ENCODE results near the gene XAF1. TPM values are rescaled to one million over a fixed set of nuclear protein-coding genes. Genes with fewer than 3 reads are reported as not detected.

The XAF1 gene
- total RNA-seq, result 10 to 100 TPM in 3 of 4 donors, 1 to 10 TPM in 1; 6.7 to 15.5 (median 14.1) TPM

DNA sequence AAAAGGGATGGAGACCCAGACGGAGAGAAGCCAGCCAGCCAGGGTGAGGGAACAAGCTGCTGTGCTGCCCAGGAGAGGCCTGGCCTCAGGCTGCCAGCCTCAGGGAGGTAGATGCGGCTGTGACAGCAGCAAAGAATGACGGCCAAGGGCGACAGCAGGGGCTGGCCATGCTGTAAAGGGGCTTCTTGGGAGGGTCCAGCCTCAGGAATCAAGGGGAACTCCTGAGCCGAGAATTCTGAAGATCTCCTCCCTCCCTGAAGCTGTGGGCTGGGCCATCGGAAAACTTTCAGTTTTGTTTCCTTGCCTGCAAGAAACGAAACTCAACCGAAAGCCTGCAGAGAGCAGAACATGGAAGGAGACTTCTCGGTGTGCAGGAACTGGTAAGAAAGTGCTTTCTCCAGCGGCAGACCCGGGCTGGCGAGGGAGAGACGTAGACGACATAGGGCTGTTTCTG is at the start of gene XAF1:
Gene XAF1, plus strand, starts transcription at position 316 of the 454 bp plus-strand sequence. Its CDS starts 33 bp downstream, at position 349.
- peaks cover 0 to 47% (median 15%) of the 10 kb centered on the region in 4 donors for H3K4me1 ChIP-seq
- TF ChIP-seq, protein P1, sequence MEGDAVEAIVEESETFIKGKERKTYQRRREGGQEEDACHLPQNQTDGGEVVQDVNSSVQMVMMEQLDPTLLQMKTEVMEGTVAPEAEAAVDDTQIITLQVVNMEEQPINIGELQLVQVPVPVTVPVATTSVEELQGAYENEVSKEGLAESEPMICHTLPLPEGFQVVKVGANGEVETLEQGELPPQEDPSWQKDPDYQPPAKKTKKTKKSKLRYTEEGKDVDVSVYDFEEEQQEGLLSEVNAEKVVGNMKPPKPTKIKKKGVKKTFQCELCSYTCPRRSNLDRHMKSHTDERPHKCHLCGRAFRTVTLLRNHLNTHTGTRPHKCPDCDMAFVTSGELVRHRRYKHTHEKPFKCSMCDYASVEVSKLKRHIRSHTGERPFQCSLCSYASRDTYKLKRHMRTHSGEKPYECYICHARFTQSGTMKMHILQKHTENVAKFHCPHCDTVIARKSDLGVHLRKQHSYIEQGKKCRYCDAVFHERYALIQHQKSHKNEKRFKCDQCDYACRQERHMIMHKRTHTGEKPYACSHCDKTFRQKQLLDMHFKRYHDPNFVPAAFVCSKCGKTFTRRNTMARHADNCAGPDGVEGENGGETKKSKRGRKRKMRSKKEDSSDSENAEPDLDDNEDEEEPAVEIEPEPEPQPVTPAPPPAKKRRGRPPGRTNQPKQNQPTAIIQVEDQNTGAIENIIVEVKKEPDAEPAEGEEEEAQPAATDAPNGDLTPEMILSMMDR (IDR thresholded peaks at IDR 0.05), result no peak
- peak; percentile 10 to 40 (median 27) for TF ChIP-seq POLR2AphosphoS5 (IDR thresholded peaks at IDR 0.05)
- TF ChIP-seq POLR2A (IDR thresholded peaks at IDR 0.05), result peak; percentile 24
- no peak for TF ChIP-seq EP300 (IDR thresholded peaks at IDR 0.05; ENCODE audit: low read depth)
- intact Hi-C loops (cut with DNase I; ENCODE audit: low total_unique reads), result no loop called here

DNA sequence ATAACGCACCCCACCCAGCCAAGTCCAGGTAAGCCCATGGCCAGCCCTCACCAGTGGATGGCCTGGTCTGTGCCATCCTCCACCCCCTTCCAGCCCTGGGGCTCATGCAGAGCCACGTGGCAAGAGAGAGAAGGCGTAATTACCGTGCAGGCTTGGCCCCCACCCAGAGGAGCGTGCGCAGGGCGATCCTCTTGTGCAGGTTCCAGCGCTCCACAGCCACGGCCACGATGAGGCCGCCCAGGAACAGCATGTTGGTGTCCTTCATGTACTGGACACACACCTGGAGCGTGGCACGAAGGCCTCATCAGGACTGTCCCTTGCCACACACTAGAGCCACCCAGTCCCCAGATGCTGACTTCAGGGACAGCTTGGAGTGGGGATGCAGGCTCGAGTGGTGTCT is 49.3 kb upstream of the XAF1 start:
- Histone ChIP-seq H3K27me3 (peaks cover 31% of the 10 kb centered on the region), H3K4me1 (no peaks in the 10 kb centered on the region), H3K27ac (no peak overlapping the region), H3K4me3 (no peak overlapping the region), H3K36me3 (no peaks in the 10 kb centered on the region), H3K9me3 (no peaks in the 10 kb centered on the region)
- intact Hi-C loops (cut with DNase I; ENCODE audit: low total_unique reads), result no loop called here
- no peak for DNase-seq
- WGBS, 2 donors (ENCODE audit: low coverage in 1 of 2), result 80 to 87% methylated on average over 1 to 11 of the region's 14 CpGs
- in situ Hi-C loops (cut with MboI; ENCODE audit: low pct_ligation_motif_present in 1 of 4, low pct_unique_long_range_greater_than_20kb in 1 of 4, low sequenced_read_pairs in 3 of 4), result no loop called here
- no peak for TF ChIP-seq POLR2AphosphoS5 (IDR thresholded peaks at IDR 0.05)
- TF ChIP-seq, protein P1 (IDR thresholded peaks at IDR 0.05), result no peak
- TF ChIP-seq EP300 (IDR thresholded peaks at IDR 0.05; ENCODE audit: low read depth), result no peak
- TF ChIP-seq POLR2A (IDR thresholded peaks at IDR 0.05), result no peak

More for the DNA sequence above, at the start of gene XAF1:
- WGBS, 2 donors (ENCODE audit: low coverage in 1 of 2), result 3% methylated on average over 14 of the region's 14 CpGs; no CpG with 5 or more reads in 1 of the 2 donors
- in situ Hi-C loops (cut with MboI; ENCODE audit: low pct_ligation_motif_present in 1 of 4, low pct_unique_long_range_greater_than_20kb in 1 of 4, low sequenced_read_pairs in 3 of 4), result no loop called here
- H3K27me3 ChIP-seq, result no peaks in the 10 kb centered on the region
- H3K27ac ChIP-seq, result peak within 1 kb of the TSS; percentile 77 to 91 (median 85)
- peak; percentile 52 for DNase-seq
- H3K36me3 ChIP-seq, result peaks cover 0 to 4% (median 0%) of the 10 kb centered on the region in 4 donors
- H3K4me3 ChIP-seq, result peak within 1 kb of the TSS; percentile 35 to 68 (median 46)
- H3K9me3 ChIP-seq, result no peaks in the 10 kb centered on the region

GRCh38 chr17:6706996-6707395 is 48.9 kb upstream of the XAF1 start:
- no peak overlapping the region for H3K4me3 ChIP-seq
- no peaks in the 10 kb centered on the region for H3K4me1 ChIP-seq
- peaks cover 35% of the 10 kb centered on the region for H3K27me3 ChIP-seq
- H3K9me3 ChIP-seq, result no peaks in the 10 kb centered on the region
- intact Hi-C loops (cut with DNase I; ENCODE audit: low total_unique reads), result no loop called here
- no peak overlapping the region for H3K27ac ChIP-seq
- no peaks in the 10 kb centered on the region for H3K36me3 ChIP-seq
- TF ChIP-seq EP300 (IDR thresholded peaks at IDR 0.05; ENCODE audit: low read depth) (no peak), POLR2A (IDR thresholded peaks at IDR 0.05) (no peak), POLR2AphosphoS5 (IDR thresholded peaks at IDR 0.05) (no peak)
- TF ChIP-seq, protein P1 (IDR thresholded peaks at IDR 0.05), result no peak
- no peak for DNase-seq
- in situ Hi-C loops (cut with MboI; ENCODE audit: low pct_ligation_motif_present in 1 of 4, low pct_unique_long_range_greater_than_20kb in 1 of 4, low sequenced_read_pairs in 3 of 4), result no loop called here
- 81 to 91% methylated on average over 6 to 8 of the region's 8 CpGs for WGBS, 2 donors (ENCODE audit: low coverage in 1 of 2)

- H3K27me3 ChIP-seq, result peaks cover 46% of the 10 kb centered on the region
- H3K4me3 ChIP-seq, result no peak overlapping the region
- no peak for DNase-seq
- in situ Hi-C loops (cut with MboI; ENCODE audit: low pct_ligation_motif_present in 1 of 4, low pct_unique_long_range_greater_than_20kb in 1 of 4, low sequenced_read_pairs in 3 of 4), result no loop called here
- H3K36me3 ChIP-seq, result no peaks in the 10 kb centered on the region
- H3K4me1 ChIP-seq, result peaks cover 0 to 8% (median 5%) of the 10 kb centered on the region in 4 donors
- WGBS, 2 donors (ENCODE audit: low coverage in 1 of 2), result 83 to 84% methylated on average over 6 to 12 of the region's 12 CpGs
- H3K27ac ChIP-seq, result no peak overlapping the region
- no peaks in the 10 kb centered on the region for H3K9me3 ChIP-seq
- intact Hi-C loops (cut with DNase I; ENCODE audit: low total_unique reads), result no loop called here
- TF ChIP-seq EP300 (IDR thresholded peaks at IDR 0.05; ENCODE audit: low read depth), result no peak
- TF ChIP-seq, protein P1 (IDR thresholded peaks at IDR 0.05), result no peak
- TF ChIP-seq POLR2AphosphoS5 (IDR thresholded peaks at IDR 0.05), result no peak
- TF ChIP-seq POLR2A (IDR thresholded peaks at IDR 0.05), result no peak
Observed at GRCh38 chr17:6708357-6708961, 47.4 kb upstream of the XAF1 start.

Measured in transverse colon (tissue), 4 donors.